IPS-NIHi7 (cell line): Measurements from ENCODE around the gene CLIC1.

Experiments used
- DNase-seq: peaks from one replicate; pipeline ENCODE4 v3.0.0; 2012; ENCODE audit warnings: mixed read lengths; ENCODE audit errors: extremely low spot score

The CLIC1 gene

DNA sequence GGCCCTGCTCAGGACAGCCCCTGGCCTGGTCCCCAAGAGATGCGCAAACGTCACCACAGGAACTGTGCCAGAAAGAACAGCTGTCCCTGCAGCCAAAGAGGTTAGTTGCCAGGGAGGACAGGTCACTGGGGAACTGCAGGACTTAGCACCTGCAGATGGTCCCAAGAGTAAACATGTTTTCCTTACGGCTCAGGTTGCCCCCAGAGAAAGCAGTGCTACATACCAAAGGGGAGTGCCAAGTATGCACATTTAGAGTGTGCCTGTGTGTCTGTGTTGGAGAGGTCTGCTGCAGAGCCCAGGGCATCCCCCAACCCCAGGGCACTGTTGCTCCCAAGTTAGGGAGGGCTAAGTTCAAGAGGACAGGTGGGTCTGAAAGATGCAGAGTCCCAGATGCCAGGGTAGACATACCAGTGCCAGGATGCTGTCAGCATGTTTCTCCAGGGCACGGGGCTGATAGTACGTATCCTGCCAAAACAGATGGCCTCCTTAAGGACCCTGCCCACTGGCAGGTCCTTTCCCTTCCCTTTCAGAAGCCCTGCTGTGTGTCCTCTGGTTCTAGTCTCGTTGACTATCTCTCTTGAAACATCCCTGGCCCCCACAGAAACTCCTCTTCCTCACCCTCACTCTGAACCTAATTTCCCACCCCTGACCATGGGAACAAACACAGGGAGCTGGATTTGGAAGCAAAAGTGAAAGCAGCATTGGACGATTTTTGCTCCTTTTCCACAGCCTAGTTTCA is 34.5 kb downstream of the CLIC1 start:
- no peak for DNase-seq

DNA sequence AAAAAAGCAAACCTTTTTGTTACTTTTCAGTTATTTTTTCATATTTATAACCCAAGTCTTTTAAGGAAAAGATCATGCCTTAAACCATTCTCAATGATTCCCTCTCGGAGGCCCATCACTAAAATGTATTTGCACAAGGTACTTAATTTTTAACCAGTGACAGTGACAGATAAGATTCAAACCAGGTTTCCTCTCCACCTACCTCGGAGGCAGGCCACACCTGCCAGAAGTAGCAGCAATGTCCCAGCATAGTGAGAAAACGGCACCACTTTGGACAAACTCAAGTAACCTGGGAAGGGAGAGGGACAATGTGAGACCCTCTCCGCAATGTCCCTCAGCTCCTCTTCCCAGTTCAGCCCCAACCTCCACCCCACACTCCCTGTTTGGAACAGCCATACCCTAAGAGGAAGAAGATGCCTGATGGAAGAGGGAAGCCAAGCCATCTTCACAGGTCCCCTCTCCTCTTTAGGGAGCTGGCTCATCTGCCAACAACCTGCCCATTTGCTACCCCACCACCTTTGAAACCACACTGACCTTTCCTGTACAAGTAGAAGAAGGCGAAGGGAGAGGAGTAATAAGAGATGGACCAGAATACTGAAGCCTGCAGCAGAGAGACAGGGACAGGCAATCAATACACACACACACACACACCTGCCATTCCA is 35.5 kb downstream of the CLIC1 start:
- DNase-seq = no peak

DNA sequence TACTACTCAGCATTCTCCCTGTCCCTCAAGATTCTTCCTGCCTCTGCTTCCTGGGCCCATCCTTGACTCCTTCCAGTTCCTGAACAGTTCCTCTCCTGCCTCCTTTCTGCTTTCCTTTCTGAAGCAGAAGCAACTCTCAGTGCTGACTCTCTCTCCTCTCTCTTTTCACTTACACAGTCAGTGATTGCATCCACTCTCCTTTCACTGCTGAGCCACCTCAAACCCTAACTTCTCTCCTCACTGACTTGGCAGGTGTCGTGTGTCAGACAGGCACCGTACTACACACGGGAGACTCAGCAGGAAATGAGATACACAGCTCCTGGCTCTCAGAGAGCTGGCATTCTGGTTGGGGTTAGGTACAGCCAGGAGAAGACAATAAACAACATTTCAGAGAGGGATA is 38.8 kb downstream of the CLIC1 start:
- DNase-seq = no peak

DNA sequence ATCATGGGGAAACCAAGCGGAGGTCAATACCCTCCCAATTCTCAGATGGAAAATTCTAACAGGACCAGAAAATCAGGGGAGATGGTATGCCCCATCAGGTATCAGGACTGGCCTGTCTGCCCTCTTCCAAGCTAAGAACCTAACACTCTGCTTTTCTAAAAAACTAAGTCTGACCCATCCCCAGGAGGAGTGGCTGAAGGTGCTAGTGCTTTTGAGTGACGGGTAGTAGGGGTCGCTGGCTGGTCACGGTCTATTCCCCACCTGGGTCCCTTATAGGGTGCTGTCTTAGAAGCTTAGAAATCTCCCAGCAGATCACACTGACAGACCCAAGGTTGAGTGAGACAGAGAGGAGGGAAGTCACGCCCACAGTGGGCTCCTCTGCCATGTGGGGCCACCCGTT is 42.8 kb downstream of the CLIC1 start:
- DNase-seq = no peak

DNA sequence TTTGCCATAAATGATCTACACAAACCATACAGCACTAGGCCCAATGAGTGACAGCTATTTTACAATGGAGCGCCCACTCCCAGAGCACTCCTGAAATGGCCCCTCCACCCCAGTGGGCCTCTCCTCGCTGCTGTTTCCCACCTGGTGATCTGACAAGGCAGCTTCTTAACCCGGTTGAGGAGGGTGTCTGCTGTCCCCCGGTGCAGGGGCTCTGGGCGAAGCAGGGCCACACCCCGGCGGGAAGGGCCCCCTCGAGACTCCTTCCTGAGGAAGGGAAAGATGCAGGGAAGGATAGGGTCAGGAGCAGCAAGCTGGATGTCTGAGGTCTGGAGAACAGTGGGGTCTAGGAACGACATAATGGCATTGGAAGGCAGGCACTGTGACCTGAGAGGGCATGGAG is 43.4 kb downstream of the CLIC1 start:
- DNase-seq = no peak

DNA sequence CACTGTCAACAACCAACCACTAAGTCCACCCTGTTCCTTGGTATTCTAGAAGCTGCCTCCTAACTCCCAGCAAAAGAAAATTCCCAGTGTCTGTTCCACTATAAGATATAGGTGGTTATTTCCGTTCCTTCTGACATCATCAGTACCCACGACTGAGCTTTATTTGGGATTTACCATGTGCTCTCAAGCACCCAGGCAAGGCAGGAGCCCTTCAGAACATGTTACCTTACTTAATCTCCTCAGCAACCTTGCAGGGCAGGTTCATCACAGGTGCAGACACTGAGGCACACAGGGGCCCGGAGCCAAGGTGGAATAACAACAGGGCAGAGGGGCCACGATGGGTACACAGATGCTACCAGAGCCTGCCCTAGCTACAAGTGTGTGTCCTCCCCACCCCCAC is 44.0 kb downstream of the CLIC1 start:
- no peak for DNase-seq

DNA sequence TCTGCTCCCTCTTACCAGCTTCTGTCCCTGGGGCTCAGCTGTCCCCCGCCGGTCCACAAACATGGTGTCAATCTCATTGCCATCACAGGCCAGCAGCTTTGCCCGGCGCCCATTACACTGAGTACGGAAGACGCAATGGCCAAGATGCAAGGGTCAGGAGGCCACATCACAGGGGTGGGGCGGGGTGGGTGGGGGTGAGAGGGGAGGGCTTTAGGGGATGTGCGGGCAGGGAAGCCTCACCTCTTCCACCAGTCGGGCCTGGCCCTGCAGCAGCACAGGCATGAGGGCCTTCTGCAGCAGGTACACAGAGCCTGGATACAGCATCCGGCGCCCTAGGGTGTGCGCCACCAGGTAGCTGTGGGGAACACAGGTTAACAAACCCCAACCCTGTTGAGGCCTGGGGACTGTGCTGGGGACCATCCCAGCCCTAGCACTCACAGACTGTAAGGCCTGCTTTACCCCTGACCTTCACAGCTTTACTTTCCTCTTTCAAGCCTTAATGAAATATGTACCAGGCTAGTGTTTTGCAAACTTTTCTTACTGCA is 44.7 kb downstream of the CLIC1 start:
- DNase-seq = no peak

DNA sequence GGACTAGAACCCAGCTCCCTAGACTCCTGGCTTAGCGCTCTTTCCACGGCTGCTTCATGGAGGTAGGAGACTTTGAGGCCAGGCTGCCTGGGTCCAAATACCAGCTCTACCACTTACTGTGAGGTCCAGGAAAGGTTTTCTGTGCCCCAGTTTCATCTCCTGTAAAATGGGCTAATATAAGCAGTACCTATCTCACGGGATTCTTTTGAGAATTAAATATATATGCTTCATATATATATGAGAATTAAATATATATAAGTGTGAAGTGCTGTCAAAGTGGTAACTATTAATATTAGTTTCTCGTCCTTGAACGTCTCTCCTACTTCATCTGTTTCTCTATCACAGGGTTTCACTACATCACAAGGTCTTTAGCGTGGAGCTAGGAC is 45.3 kb downstream of the CLIC1 start:
- DNase-seq = no peak

DNA sequence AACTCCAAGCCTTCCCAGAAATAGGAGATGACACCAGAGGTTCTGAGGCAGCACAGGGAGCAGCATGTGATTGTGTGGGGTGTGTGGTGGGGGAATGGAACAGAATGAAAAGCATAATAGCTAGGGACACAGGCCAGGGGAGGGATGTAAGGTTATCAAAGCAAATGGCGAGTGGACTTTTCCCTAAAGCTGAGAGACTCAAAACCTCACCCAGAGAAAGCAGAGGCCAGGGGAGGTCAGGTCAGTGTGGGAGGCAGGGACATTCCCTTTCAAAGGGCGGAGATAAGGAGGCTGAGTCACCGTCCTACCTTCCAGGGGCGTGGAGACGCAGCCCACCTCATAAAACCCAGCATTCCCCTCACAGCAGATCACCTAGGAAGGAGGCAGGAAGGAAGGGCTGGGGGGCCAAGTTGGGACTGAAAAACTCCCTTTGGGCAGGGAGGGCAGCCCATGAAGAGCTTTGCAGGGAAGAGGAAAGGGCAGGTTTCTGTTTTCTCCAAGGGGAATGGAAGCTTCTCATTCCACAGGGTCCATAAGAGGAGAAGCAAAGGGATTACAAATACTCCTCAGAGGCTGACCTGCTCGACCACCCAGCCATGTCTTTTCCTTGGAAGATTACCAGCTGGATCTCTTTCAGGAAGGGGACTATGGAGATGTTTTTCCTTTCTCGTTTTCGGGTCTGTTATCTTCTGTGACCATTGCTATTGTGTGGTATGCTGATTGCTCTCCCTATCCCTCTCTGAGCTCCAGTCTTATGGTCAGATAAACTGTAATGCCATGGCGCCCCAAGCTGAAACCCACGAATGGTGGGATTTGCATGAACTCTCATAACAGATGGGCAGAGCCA is 45.9 kb downstream of the CLIC1 start:
- DNase-seq = peak; percentile 46

DNA sequence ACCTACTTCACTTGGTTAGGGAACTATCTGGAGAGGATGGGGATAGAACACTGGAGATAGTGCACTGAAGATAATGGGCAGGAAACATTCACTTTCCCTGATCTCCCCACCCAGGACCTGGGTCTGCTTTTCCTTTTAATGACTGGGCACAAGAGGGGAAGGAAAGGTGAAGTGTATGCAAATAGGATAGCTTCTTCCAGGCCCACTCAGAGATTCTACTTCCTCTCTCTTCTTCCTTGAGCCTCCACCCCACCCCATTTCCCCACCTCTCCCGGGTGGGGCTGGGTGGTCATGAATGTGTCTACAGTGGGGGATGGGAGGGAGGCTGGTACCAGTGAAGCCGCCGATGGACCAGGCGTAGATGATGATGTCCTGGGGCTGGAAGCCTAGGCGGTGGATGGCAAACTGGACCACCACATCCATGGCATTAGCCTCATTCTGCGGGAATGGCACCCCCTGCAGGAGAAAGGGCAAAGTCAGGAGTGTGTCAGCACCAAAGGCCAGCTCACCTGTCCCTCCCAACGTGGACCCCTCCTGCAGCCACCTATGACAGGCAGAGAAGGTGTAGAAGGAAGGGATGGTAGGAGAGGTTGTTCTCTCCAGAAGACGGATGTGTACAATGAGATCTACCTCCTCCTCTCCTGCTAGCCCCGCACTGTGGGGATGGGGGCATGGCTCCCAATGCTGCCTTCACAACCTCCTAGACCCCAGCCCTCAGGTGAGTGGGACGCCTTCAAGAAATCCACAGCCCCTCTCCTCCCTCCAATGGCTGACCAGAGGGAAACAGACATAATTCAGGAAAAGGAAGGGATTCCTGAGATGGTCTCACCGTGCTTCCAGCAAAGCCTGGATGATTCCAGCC is 46.9 kb downstream of the CLIC1 start:
- DNase-seq = peak; percentile 64

DNA sequence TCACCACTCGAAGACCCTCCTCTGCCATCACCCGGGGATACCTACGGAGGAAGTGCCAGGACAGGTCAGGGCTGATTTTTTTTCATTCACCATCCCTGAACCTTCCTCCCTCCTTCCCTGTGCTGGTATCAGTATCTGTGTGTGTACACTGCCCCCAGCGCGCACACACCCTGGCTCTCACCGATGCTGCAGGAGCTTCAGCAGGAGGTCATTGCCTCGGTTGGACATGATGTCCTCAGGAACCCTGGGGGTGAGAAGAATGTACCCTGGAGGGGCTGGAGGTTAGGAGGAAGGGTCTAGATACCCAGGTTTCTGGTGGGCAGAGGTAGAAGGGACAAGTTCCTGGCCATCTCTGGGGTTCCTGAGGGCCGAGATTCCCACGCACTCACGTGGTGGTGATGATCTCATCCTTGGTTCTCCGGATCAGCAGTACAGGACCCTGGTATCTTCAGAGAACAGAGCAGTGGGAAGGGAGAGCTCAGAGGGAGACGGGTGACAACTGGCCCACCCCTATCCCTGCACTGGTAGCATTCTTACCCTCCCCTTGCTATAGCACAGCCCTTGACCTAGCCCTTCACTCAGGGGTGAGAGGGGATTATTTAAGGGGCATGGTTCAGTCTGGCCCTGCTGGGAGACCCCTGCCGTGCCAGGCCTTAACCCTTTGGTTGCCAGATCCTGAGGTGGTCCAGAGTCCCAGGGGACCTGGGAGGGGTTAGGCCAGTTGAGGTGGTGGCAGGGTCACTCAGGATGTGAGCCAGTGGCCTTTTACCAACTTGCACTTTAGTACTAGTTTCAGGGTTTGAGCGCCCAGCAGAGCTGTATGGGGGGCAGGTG is 48.3 kb downstream of the CLIC1 start:
- DNase-seq = no peak

DNA sequence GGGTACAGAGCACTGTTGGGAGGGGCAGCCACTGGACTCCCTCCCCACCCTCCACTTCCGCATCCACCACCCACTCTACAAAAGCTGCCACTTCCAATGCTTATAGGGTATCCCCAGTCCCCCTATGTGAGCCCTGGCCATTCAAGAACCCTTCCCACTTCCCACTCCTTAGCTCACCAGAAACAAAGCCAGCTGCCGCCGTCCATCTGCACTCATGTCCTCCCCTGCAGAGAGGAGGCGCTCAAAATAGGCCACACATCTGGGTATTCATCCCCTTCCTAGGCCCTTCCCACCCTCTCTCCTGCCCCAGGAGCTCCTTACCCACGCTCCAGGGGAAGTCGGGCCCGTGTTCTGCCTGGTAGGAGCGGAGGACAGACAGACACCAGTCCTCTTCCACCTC is 49.0 kb downstream of the CLIC1 start:
- no peak for DNase-seq

DNA sequence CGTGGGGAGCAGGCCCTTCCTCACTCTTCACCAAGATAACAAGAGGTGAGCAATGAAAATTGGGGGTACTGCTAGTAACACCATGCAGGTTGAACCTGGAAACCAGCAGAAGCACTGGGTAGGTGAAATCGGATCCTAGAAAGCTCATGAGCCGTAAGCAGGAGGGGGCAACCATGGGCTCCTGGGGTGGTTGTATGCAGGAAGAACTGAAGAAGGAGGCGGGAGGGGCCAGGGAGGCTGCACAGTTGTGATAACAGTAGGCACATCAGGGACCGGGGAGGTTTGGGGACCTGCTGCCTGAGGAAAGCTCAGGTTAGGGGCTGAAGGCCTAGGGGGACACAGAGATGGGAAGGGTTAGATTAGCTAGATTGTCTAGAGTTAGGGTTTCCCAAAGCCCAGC is 49.8 kb downstream of the CLIC1 start:
- no peak for DNase-seq

DNA sequence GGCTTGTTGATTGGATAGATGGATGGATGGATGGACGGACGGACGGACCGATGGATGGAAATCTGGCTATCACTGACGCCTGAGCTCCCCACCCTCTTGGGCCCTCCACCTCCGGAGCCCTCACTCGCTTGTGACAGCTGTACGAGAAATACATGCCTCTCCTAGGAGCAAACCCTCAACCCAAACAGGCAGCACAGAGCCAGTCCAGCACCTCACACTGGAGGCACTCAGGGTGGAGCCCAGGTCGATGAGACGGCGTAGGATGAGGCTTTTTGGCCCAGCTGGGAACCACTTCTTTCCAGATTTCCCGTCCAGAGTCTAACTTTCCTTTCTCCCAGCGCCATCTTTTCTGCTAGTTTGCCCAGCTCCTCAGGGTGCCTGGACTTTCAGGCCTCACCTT is 52.7 kb downstream of the CLIC1 start:
- no peak for DNase-seq

DNA sequence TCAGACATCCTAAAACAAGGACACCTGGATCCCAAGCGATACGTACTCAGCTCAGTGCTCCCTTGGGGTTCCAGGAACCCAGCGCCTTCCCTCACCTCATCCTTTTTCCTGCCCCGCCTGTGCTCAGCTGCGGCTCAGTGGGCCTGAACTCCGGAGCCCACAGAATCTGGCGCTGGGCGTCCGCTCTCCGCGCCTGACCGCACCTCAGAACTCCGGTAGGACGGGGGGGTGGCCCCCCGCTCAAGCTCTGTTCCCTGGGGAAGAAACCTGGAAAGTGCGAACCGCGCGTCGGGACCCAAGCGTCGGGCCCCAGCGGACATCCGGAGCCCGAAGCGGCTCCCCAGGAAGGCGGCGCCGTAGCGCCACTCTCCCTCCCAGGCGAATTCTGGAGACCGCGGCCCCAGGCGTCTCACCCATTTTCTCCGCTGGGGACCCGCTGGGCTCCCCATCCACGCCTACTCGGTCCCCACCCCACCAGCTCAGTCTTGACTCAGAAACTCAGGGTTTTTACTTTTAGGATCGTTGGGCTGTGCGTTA is 55.1 kb downstream of the CLIC1 start:
- DNase-seq = peak; percentile 60
